Activated T-helper 1 cell treated with anti-CD3 and anti-CD28 coated beads, Interleukin-12 subunit alpha, Interleukin-12 subunit beta, Interleukin-2, Interleukin-4 antibody, amounts not matched to agents 30 ng/mL and 10 ng/mL and 1 ng/mL, durations not matched to agents 14 hours and 24 hours and 36 hours (primary cell): ENCODE data around the gene IL3RA. TPM values are rescaled to one million over a fixed set of nuclear protein-coding genes. Genes with fewer than 3 reads are reported as not detected.
"Not testable (repeated sequence)": the region's sequence is repeated elsewhere in the genome, so short reads cannot be mapped to it uniquely, and the experiment has no call there.

Source experiments
- DNase-seq: peaks from one replicate; pipeline ENCODE4 v3.0.0; 2021; ENCODE audit warnings: low spot score
- H3K27ac Mint-ChIP-seq: one replicate; pipeline ENCODE4 v1.8.0; 2021; ENCODE audit warnings: mild to moderate bottlenecking, mixed read lengths
- H3K27me3 Mint-ChIP-seq: one replicate; pipeline ENCODE4 v1.8.0; 2022; ENCODE audit warnings: mild to moderate bottlenecking, moderate library complexity, mixed read lengths; ENCODE audit not compliant: insufficient read depth
- H3K36me3 Mint-ChIP-seq: one replicate; pipeline ENCODE4 v1.8.0; 2021; ENCODE audit warnings: low read depth, mixed read lengths
- H3K4me1 Mint-ChIP-seq: one replicate; pipeline ENCODE4 v1.8.0; 2021; ENCODE audit warnings: low read depth, mixed read lengths
- H3K4me3 Mint-ChIP-seq: one replicate; pipeline ENCODE4 v1.8.0; 2021; ENCODE audit warnings: mild to moderate bottlenecking, moderate library complexity, mixed read lengths
- H3K9me3 Mint-ChIP-seq: one replicate; pipeline ENCODE4 v1.8.0; 2021; ENCODE audit warnings: mixed read lengths
- intact Hi-C: fragments of 100-400 bp; cut with micrococcal nuclease; formaldehyde crosslinking; loops from one replicate; pipeline ENCODE4 v1.15.1; 2024
- total RNA-seq: library from RNA; stranded (reverse); gene quantifications from 2 replicates; pipeline ENCODE4 v1.2.3, GENCODE V29; 2022

IL3RA gene
- total RNA-seq, 1 donor from 2014 or later, result 4.2 TPM

GRCh38 chrX:1418901-1419544 lies 82.4 kb downstream of the IL3RA start:
- no peak for DNase-seq
- Mint-ChIP-seq H3K27me3 (no peaks in the 10 kb centered on the region), H3K27ac (no peak overlapping the region), H3K4me1 (no peaks in the 10 kb centered on the region), H3K4me3 (no peak overlapping the region), H3K9me3 (peaks cover 22% of the 10 kb centered on the region), H3K36me3 (peaks cover 44% of the 10 kb centered on the region)
- intact Hi-C loops, result no loop called here

DNA sequence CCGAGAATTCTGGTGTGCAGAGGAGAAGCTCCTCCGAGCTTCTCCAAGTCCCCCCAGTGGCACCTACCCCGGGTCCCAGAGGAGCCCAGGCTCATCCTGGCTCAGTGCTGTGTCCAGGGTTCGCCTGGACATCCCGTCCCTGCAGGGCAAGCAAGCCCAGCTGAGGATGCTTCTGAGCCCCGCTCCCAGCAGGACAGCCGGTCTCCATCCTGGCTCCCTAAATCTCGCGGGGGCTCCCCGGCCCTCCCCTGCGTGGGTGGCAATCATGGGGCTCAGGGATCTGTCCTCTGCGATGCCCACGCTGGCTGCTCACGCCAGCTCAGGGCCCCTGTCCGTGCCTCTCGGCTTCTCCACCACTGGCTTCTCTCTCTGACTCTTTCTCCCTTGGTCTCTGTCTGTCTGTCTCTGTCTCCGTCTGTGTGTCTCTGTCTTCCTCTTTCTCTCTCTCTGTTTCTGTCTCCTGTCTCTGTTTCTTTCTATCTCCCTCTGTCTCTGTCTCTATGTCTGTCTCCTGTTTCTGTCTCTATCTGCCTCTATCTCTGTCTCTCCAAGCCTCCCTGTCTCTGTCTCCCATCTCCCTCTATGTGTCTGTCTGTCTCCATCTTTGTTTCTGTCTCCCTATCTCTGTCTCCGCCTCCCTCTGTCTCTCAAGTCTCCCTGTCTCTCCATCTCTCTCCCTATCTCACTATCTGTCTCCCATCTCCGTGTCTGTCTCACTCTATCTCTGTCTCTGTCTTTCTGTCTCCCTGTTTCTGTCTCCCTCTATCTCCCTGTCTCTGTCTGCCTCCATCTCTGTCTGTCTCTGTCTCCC lies 83.2 kb downstream of the IL3RA start:
- H3K4me3 Mint-ChIP-seq, result no peak overlapping the region
- peak overlapping the region; percentile 5 for H3K27ac Mint-ChIP-seq
- H3K36me3 Mint-ChIP-seq, result peaks cover 49% of the 10 kb centered on the region

GRCh38 chrX:1420371-1420770 lies 83.8 kb downstream of the IL3RA start:
- peaks cover 55% of the 10 kb centered on the region for H3K36me3 Mint-ChIP-seq
- no peaks in the 10 kb centered on the region for H3K4me1 Mint-ChIP-seq
- H3K27me3 Mint-ChIP-seq, result no peaks in the 10 kb centered on the region
- H3K27ac Mint-ChIP-seq, result no peak overlapping the region
- DNase-seq, result no peak
- H3K9me3 Mint-ChIP-seq, result peaks cover 33% of the 10 kb centered on the region
- intact Hi-C loops, result no loop called here
- H3K4me3 Mint-ChIP-seq, result no peak overlapping the region

More for the DNA sequence above, 83.2 kb downstream of the IL3RA start:
- Mint-ChIP-seq H3K27me3 (no peaks in the 10 kb centered on the region), H3K9me3 (peaks cover 29% of the 10 kb centered on the region), H3K4me1 (no peaks in the 10 kb centered on the region)
- intact Hi-C loops, result no loop called here
- DNase-seq, result no peak

DNA sequence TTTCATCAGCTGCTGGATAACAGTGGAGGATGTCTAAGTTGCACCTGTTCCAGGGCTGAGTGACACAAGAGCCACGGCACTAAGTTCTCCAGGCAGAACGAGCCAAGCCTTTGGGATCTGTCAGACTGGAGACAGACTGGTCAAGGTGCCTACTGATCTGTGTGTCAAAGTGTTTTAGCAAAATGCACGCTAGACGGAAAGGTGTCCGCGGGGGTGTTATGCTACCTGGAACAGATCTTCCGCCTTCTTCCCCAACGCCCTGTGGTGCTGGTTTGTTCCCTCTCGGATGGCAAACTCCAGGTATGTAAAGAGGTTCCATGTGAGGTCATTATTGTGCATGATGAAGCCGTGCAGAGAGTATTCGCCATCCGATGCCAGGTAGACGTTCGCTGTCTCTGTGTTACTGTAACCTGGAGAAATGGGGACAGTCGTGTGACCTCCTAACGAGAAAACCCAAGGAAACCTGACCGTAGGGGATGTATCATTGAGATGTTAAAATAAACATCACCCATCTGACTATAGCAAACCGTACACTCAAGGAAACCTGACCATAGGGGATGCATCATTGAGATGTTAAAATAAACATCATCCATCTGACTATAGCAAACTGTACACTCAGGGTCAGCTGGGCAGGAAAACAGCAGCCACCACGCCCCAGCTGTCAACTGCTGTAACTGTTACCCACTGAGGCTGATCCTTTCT lies 85.0 kb downstream of the IL3RA start:
- H3K36me3 Mint-ChIP-seq, result peaks cover 65% of the 10 kb centered on the region
- H3K4me1 Mint-ChIP-seq, result no peaks in the 10 kb centered on the region
- H3K4me3 Mint-ChIP-seq, result no peak overlapping the region
- intact Hi-C loops, result no loop called here
- H3K27me3 Mint-ChIP-seq, result no peaks in the 10 kb centered on the region
- H3K9me3 Mint-ChIP-seq, result peaks cover 33% of the 10 kb centered on the region
- DNase-seq, result no peak
- H3K27ac Mint-ChIP-seq, result no peak overlapping the region

DNA sequence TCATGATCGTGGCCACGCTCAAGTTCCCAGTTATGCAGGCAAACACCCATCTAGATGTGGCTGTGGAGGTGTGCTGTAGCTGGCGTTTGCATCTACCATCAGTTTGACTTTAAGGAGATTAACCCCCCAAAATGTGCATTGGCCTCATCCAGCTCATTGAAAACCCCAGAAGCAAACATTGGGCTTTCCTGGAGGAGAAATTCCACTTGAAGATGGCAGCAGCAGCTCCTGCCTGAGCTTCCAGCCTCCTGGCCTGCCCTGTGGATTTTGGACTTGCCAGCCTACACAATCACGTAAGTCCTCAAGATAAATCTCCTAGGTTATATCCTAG lies 85.5 kb downstream of the IL3RA start:
- Mint-ChIP-seq H3K4me3 (no peak overlapping the region), H3K36me3 (peaks cover 69% of the 10 kb centered on the region), H3K4me1 (no peaks in the 10 kb centered on the region), H3K27me3 (no peaks in the 10 kb centered on the region), H3K9me3 (peaks cover 33% of the 10 kb centered on the region), H3K27ac (no peak overlapping the region)
- intact Hi-C loops, result no loop called here
- no peak for DNase-seq

DNA sequence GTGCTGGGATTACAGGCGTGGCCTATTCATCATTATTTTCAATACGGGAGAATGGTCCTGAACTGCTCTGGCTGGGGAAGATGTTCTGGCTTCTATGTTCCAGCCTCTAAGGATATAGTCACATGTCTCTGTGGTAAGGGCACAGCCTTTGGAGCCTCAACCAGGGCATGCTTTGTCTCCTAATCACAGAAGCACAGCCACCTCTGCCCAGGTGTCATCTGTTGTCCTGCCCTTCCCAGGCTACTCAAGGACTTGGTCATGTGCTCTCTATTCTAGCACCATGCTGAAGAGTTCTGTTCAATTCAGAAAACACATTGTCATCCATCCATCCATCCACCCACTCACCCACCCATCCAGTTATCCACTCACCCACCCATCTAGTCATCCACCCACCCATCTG lies 86.6 kb downstream of the IL3RA start:
- no peak for DNase-seq
- Mint-ChIP-seq H3K4me1 (no peaks in the 10 kb centered on the region), H3K27ac (no peak overlapping the region), H3K9me3 (peaks cover 33% of the 10 kb centered on the region), H3K36me3 (peaks cover 73% of the 10 kb centered on the region), H3K4me3 (no peak overlapping the region), H3K27me3 (no peaks in the 10 kb centered on the region)
- intact Hi-C loops, result no loop called here

DNA sequence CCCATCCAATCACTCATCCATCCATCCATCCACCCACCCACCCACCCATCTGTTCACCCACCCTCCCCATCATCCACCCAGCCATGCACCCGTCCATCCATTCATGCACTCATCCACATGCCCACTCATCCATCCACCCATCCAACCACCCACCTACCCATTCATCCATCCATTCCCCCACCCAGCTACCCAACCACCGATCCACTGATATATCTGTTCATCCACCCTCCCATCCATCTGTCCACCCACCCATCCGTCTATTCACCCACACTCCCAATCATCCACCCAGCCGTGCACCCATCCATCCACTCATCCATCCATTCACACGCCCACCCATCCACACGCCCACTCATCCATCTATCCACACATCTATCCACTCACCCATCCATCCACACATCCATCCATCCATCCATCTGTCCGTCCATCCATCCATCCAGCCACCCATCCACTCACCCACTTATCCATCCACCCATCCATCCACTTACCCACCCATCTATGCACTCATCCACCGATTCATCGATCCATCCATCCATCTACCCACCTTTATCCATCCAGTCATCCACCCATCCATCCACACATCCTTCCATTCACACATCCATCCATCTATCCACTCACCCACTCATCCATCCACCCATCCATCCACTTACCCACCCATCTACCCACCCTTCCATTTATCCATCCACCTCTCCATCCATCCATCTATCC lies 87.7 kb downstream of the IL3RA start:
- Mint-ChIP-seq H3K36me3 (peaks cover 71% of the 10 kb centered on the region), H3K9me3 (peaks cover 33% of the 10 kb centered on the region), H3K27ac (no peak overlapping the region), H3K4me1 (no peaks in the 10 kb centered on the region), H3K4me3 (no peak overlapping the region), H3K27me3 (no peaks in the 10 kb centered on the region)
- intact Hi-C loops, result no loop called here
- DNase-seq, result no peak

DNA sequence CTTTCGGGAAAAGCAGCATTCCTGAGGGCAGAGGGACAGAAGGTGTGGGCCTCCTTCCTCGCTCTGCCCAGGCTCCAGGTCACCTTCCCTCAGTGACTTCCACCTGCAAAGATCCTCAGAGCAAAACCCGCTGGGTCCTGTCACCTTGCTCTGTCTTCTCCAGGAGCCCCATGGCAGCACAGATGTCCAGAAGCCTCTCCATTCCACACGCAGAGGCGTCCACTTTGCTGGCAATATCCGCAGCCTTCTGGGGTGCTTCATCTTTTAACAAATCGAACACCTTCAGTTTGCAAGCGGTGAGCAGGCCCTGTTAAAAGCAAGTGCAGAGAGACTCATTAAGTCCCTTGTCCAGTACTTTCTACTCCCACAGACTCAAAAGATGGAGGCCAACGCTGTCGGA lies 88.8 kb downstream of the IL3RA start:
- H3K4me3 Mint-ChIP-seq, result no peak overlapping the region
- intact Hi-C loops, result no loop called here
- no peak overlapping the region for H3K27ac Mint-ChIP-seq
- peaks cover 26% of the 10 kb centered on the region for H3K9me3 Mint-ChIP-seq
- H3K36me3 Mint-ChIP-seq, result peaks cover 65% of the 10 kb centered on the region
- no peaks in the 10 kb centered on the region for H3K27me3 Mint-ChIP-seq
- no peaks in the 10 kb centered on the region for H3K4me1 Mint-ChIP-seq
- DNase-seq, result no peak

GRCh38 chrX:1426321-1426720 lies 89.7 kb downstream of the IL3RA start:
- Mint-ChIP-seq H3K36me3 (peaks cover 59% of the 10 kb centered on the region), H3K9me3 (peaks cover 26% of the 10 kb centered on the region)
- DNase-seq, H3K4me3 Mint-ChIP-seq, H3K27me3 Mint-ChIP-seq, H3K4me1 Mint-ChIP-seq, intact Hi-C loops, H3K27ac Mint-ChIP-seq: not testable (repeated sequence)

- Mint-ChIP-seq H3K27ac (no peak overlapping the region), H3K27me3 (no peaks in the 10 kb centered on the region), H3K9me3 (peaks cover 19% of the 10 kb centered on the region), H3K4me1 (no peaks in the 10 kb centered on the region), H3K36me3 (peaks cover 48% of the 10 kb centered on the region), H3K4me3 (no peak overlapping the region)
- intact Hi-C loops, result no loop called here
- no peak for DNase-seq
Measured at GRCh38 chrX:1427756-1428155, 91.2 kb downstream of the IL3RA start.

DNA sequence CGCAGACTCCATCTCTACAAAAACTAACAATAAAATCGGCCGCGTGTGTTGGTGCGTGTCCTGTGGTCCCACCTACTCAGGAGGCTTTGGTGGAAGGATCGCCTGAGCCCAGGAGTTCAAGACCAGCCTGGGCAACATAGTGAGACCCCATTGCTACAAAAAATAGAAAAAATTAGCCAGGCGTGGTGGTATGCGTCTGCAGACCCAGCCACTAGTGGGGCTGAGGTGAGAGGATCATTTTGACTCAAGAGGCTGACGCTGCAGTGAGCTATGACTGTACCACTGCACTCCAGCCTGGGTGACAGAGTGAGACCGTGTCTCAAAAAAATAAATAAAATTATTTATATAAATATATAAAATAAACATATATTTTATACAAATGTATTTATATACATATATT lies 93.9 kb downstream of the IL3RA start:
- H3K27ac Mint-ChIP-seq, result no peak overlapping the region
- no peaks in the 10 kb centered on the region for H3K4me1 Mint-ChIP-seq
- no peak for DNase-seq
- H3K36me3 Mint-ChIP-seq, result peaks cover 28% of the 10 kb centered on the region
- intact Hi-C loops, result no loop called here
- no peak overlapping the region for H3K4me3 Mint-ChIP-seq
- H3K27me3 Mint-ChIP-seq, result no peaks in the 10 kb centered on the region
- H3K9me3 Mint-ChIP-seq, result no peaks in the 10 kb centered on the region
